ENCODE data around the gene FAM13A.
A peak's percentile ranks its signal among the peaks of the same experiment; 100 is the strongest.

FAM13A gene

DNA sequence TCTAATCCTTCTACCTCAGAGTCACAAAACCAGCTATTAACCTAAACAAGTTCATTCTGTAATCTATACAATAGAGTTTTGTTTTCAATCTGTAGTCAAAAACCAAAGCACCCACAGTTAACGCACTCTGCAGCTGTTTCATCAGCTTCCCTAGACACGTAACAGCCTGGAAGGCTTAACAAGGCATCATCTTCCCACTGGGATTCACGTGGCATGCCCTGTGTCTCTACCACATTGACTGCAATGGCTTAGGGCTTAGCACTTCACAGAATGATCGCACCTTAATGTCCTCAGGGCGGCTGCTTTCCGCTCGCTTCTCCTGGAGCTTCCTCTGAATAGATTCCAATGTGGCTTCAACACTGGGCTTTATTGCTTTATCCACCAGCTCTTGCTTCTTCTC is 309.6 kb downstream of the FAM13A start:
- no peak for DNase-seq (ENCODE audit: low spot score)

DNA sequence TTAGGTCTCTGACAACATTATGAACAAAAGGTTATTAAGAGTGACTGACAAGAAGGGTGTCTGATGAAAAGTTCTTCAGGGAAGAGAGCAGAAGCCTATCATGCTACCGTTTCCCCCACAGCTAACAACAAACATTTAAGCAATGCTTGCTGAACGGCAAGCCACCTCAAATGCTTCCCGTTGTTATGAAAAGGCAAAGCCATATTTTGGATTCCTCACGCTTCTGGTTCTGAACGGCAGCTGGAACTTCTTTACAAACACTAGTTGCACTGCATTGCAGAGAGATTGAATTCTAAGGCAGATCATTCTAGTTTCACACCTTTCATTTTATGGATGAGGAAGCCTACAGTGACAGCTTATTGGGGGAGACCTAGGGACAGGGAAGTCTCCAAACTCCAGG is 310.8 kb downstream of the FAM13A start:
- DNase-seq (ENCODE audit: low spot score): no peak

DNA sequence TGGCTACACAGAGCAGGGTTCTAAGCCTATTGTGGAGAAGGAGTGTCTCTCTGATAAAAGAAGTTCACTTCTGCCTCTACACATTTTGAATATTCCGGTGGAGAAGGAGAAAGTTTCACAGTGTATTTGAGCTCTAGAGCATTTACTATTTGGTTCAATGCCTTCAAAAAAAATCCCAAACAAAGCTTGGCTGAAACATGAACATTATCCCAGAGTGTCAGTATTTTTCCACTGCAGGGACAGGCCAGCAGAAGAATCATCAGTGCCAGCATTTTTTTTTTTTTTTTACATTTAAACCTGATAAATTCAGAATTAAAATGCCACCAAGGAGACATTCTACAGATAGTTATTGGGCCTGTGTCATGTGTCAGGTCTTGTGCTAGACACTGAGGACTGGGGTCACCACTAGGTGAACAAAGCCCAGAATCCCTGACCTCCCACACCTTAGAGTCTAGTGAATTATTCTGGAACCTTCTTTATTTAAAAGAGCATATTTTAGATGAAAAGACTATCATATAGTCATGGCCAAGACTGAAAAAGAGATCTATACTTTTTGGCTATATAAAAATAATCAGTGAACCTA is 311.3 kb downstream of the FAM13A start:
- DNase-seq (ENCODE audit: low spot score): no peak

DNA sequence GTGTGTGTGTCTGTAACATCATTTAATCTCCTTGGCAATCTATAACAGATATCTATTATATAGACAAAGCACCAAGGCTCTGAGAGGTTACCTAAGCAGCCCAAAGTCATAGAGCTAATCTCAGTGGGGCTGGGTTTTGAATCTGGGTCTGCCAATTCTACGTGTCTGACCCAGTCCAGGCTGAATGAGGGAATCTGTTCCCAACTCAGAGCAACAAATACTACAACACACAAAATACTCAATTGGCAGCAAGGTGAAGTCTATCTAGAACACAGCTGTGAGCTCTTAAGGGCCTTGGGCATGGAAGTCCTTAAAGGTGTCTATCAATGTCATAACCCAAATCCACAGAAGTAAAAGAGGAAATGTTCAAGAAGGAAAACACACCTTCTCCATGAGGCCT is 311.8 kb downstream of the FAM13A start:
- no peak for DNase-seq (ENCODE audit: low spot score)

DNA sequence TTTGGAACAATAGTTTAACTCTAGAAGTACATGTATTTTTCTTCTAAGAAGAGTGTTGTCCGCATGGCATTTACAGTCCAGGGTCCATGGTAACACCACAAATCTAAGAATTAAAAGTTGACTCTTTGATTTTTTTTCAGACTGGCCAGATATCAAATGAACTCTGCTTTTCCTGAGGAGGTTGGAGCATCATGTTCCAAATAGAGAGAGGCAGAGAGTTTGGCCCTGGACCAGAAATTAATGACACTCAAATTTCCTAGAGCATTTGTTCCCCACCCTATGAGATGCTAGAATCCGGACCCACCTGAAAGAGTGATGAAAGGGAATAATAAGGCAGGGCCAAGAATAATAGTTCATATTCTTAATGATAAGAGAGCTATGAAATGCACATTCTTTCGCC is 312.4 kb downstream of the FAM13A start:
- DNase-seq (ENCODE audit: low spot score): no peak

DNA sequence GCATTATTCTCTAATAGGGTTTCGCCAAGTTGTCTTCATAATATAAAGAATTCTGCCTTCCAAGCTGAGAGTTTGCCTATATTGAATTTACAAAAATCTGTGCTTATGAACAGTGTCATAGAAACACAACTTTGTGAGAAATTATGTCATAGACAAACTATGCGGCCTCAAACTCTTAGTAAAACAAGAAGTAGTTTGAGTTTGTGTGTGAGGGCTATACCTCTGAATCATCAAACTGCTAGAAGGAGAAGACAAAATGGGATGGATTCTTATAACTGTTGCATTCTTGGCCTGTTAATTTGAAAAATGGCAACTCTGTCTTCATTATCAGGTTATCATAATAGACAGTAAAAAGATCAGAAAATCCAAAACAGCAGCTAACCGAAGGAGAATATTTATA is 313.3 kb downstream of the FAM13A start:
- DNase-seq (ENCODE audit: low spot score): peak; percentile 58

DNA sequence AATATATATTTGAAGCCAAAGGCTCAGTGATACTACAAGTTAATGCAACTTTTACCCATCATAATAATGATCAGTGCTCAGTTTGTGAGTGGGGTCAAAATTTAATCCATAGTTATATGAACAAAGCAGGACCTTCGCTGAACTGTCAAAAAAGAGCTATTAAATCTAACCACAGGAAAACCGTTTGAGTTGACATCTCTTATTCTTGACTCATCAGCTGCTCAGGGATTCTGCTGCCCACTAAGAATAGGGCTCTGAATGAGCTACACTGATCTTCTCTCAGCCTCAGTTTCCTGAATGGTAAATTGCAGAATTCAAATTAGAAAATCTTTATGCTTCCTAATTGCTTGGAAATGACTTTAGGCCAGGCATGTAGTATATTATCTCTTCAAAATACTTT is 314.4 kb downstream of the FAM13A start:
- DNase-seq (ENCODE audit: low spot score): no peak

DNA sequence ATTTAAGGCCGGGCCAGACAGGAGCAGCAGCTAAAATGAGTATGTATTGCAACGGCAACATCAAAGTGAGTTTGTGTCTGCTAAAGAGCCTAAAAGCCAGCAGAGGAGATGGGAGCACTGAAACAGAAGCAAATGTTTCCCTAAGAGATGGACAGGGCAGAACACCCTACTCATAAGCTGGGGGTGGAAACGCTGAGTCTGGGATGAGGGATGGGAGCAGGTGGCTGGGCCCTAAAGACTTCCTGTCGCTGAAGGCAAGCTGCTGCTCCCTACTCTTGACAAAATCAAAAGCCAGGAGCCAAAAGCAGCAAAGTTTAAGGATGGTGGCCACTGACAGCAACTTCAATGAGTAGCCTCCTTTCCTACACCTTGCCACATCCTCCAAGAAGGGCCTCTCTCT is 318.8 kb downstream of the FAM13A start:
- no peak for DNase-seq (ENCODE audit: low spot score)

DNA sequence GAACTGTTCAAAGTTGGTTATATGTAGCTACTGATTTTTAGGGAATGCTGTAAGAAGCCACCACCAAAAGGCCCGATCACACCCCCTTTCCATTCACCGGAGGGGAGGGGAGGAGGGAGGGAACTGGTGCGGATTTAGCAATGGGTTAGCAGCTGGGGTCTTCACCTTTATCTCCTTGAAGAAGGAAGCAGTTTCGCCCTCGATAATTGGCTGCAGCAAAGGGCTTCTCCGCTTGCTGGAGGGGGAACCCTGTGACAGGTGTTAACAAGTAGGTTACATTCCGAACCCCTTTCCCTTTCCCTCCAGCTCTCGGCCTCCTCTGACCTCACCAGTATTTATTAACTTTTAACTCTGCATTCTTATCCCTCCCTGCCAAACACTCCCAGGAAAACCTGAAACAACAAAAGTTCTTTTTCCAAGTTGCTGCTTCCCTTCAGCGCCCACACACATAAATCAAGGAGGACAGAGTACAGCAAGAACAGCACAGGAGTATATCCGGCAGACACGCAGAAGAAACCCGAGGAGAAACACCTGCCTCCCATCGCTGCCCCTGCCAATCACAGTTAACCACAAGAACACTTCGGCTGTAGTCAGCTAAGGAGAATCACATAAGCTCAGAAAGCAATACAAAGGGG is 319.6 kb downstream of the FAM13A start:
- no peak for DNase-seq (ENCODE audit: low spot score)

DNA sequence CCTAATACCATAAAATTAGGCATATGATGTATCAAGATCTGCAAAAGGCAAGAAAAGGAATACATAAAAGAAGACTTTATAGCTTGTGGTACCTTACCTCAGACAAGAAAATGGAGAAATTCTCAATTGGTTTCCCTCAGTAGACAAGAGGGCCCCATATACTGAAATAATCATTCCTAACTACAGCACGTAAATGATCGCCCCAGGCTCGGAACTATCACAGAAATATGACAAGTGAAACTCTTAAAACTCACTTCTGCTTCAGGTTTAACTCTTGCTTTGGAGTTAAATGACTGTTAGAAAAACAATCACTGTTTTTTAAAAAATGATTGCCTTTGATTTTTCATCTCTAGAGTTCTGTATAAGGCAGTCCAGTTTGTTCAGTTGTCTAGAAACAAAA is 320.7 kb downstream of the FAM13A start:
- DNase-seq (ENCODE audit: low spot score): no peak

DNA sequence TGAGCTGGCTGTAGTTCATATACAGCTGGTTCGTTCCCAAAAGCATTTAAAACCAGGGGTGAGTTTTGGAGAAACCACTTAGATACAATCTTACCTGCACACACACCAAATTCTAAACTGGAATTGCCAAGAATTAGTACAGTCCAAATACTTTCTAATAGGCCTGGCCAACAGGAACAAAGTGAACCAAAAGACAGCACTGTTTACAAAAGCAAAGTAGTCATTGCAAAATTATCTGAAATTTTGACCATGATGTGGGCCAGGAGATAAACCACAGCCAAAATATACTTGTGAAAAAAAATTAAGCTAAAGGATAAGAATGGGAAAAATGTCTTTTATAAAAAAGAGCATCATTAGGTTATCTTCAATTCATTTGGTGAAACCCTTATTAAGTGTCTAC is 321.4 kb downstream of the FAM13A start:
- DNase-seq (ENCODE audit: low spot score): no peak

DNA sequence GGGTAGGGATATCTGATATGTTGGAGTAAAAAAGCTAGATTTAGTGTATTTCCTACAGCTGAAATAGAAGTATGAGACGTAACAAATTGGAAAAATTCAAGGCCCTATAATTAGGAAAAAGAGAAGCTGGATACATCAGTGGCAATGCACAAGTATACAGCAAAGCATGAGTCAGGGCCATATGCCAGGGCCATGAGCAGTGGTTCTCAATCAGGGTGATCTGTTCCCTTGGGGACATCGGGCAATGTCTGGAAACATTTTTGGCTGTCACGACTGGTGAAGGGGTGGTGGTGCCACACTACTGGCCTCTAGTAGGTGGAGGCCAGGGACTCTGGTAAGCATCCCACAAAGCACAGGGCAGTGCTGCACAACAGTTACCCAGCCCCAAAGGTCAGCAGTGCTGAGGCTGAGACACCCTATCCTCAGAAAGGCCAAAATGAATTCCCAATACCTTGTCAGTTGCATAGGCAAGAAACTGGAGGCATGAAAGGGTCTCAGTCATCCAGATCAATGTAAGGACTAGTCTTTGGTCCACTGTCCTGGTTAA is 322.5 kb downstream of the FAM13A start:
- DNase-seq (ENCODE audit: low spot score): no peak

DNA sequence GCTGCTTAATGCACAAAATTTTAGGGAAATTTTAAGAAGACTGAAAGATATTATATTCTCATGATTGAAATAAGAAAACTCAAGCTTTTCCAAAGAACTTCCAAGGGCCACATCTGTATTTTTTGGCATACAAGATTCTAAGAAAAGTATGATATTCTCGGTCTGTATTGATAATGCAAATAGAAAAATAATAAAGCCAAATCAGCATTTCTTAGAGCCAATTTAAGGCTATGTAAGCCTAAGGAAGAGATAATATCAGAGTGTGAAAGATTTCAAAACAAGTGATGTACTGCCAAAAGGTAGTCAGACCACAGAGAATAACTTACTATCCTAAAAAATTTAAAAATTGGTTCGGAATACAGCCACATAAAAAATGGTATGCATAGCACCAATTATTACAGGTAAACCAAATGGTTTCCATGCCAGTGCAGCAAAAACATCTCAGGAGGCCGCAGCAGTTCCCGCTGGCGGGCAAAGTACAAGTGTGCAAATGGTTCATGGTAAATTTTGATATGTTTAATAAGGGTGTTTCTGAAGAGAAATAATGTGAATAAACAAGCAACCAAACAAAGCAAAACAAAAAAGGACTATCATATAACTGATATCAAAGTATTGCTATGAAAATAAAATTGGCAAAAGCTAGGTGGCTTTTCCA is 324.1 kb downstream of the FAM13A start:
- DNase-seq (ENCODE audit: low spot score): no peak

DNA sequence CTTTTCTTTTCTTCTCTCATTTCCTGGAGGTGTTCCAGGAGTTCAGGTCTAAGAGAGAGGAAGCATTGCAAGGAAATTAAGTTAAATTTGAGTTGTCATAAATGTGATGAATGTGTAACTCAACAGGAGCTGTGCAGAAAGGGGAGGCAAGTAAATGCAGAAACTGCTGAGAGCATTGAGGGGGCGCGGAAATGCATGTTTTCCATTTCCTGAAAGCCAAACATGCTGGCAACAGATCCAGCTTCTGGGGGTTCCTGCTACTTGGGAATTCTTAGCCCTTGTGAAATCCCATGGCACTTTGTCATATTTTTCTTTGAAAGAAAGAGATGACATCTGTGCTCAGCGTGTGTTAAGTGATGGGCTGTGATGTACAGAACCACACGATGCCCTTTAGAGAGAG is 325.6 kb downstream of the FAM13A start:
- no peak for DNase-seq (ENCODE audit: low spot score)

DNA sequence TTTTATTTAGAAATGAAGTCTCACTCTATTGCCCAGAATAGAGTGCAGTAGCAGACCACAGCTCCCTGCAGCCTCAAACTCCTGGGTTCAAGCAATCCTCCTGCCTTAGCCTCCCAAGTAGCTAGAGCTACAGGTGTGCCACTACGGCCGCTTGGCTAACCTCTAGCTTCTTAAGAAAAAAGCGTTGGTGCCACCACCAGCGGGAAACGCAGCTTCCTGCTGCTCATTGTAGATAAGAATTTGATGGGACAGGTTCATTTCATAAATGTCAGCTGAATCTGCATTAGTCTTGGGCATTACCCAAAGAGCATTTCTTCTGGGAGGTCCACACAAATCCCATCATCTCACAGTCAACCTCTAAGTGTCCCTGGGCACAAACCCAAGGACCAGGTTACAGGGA is 326.2 kb downstream of the FAM13A start:
- DNase-seq (ENCODE audit: low spot score): no peak

DNA sequence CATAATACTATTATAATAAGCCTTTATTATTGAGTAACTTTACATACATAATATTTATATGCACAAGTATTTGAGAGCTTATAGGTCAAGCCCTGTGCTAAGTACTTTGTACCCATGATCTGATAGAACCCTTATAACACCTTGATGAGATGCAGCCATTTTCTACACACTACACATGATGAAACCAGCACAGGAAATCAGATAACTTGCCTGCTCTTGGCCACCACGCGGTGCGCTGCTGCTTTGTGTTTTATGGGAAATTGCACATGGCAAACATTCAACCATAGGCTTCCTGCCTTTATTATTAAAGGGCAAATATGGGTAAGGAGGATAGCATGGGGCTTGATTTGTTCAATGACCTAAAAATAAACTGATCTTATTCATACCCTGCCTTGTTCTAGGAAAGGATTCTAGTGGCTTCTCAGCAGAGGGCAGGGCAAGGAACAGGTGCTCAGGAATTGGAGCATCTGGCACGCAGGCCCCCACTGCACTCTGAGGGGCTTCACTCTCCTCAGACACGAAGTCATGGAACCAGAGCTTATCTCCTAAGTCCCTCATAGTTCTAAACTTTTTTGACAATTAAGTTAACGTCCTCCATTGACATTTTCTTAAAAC is 327.7 kb downstream of the FAM13A start:
- DNase-seq (ENCODE audit: low spot score): no peak

DNA sequence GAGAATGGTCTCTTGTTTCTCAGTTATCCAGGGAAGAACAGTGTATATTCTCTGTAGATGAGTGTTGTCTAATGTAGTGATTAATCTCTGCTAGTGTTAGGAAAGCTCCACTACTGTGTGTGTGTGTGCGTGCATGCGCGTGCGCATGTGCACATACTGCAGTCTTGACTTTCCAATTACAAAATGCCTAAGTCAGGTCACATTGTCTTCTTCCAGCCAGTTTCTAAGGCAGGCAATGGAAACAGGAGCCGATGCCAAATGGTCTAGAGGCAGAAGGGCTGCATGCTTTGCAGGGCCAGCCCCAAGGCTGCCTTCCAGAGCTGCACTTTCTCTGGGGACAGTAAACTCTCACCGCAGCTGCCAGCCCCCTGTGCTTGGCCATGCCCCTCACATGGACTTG is 328.8 kb downstream of the FAM13A start:
- no peak for DNase-seq (ENCODE audit: low spot score)

DNA sequence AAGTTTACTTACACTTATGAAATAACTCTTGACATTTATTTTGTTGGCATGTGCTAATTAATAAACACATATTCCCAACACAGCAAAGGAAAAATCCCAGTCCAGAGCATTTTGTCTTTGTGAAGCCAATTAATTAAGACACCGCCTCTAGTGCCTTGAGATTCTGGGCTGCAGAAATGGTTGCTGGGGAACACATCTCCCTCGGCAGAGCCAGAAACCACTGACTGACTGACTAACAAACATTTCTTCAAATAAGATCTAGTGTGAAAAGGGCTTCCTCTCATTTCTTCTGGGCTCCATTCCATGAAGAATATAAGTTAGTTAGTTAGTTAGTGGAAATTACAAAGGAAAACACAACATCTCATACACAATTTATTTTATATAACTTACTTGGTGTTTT is 331.0 kb downstream of the FAM13A start:
- no peak for DNase-seq (ENCODE audit: low spot score)

DNA sequence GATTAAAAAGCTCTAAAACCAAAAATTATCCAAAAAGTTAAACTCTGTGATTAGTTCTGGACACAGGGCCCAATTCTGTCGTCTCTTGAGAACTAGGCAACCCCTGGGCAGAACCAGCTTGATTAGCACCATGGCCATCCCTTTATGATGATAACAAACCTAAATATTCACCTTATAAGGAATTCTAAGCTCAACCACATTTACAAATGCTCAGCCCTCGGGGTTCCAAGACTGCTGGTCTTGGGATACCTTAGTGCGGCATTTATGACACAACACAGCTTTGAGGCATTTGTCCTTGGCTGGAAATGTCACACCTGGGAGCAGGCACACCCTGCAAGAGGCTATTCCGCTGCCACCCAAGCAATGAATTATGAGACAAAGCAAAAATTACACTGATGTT is 331.8 kb downstream of the FAM13A start:
- DNase-seq (ENCODE audit: low spot score): no peak

DNA sequence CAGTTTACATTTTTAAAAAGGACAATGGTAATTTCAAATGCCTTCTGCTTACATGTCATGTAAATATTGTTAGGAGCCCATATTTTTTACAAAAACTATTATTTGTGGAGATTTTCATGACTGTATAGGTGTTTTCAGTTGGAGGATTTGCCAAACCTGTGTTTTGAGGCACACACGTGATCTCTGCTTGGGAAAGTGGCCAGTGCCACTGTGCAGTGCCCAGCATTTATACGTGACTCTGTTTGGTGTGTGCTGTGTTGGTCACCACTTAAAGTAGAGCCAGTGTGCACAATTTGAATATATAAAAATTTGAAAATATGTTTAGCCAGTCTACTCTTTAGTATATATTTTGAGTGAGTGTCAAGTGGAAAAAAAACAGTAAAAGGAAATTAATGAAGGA is 332.6 kb downstream of the FAM13A start:
- DNase-seq (ENCODE audit: low spot score): no peak

DNA sequence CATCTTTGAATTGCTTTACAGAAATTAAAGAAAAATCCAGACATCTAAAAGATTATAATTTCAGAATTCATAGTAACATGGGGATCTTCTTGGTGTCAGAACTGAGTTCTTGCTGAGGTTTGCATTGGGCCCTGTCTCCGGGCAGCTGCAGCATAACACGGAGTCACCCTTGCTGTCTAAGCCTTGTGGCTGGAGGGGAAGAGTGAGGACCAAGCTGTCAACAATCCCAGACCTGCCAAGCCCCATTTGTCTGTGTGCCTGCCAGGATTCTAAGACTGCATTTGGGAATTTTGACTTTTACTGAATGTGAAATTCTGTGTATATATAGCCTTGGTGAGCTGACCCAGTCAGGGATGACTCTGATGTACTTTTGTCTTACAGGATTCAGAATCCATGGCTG is 334.2 kb downstream of the FAM13A start:
- DNase-seq (ENCODE audit: low spot score): no peak

DNA sequence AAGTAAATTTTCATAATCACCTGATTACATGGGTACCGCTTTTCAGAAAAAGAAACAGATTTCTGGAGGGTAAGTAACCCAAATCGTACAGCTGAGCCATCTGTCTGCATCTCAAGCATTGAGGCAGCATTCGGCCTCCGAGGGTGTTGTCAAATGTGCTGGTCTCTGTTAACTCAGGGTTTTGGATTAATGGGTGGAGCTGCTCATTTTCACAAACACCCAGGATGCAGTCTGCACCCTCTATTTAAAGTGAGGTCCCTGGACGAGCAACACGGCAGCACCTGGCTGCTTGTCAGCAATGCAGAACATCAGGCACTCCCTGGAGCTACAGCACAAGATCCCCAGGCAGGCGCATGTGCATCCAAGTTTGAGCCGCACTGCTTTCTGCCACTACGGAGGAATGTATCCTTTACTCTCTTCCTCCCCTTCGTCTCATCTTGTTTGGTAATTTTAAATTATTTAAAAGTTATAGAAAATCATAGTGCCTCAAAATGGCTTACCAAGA is 334.7 kb downstream of the FAM13A start:
- DNase-seq (ENCODE audit: low spot score): no peak
